ENCODE data around the gene TBC1D22B. TPM values are rescaled to one million over a fixed set of nuclear protein-coding genes. Genes with fewer than 3 reads are reported as not detected.
A peak's percentile ranks its signal among the peaks of the same experiment; 100 is the strongest.

The TBC1D22B gene
- total and polyA plus RNA-seq, 9 of the 15 experiments (the other 6 are each of a cell fraction or from before 2014, with no cell fraction given), result 4.8 to 24.2 (median 13.5) TPM

- TF ChIP-seq ZBTB34 (CRISPR knock-in tag; IDR thresholded peaks at IDR 0.05) (no peak; the same call in 1 of the 2 replicates), BDP1 (IDR thresholded peaks at IDR 0.05; ENCODE audit: insufficient read depth, insufficient read length) (no peak), CCNT2 (IDR thresholded peaks at IDR 0.05; ENCODE audit: borderline replicate concordance, extremely low read depth, insufficient read length, low read depth, low read length) (peak; percentile 99), ESRRA (IDR thresholded peaks at IDR 0.05; ENCODE audit: borderline replicate concordance, low read depth) (peak; percentile 97), HOXB6 (CRISPR knock-in tag; IDR thresholded peaks at IDR 0.05; ENCODE audit: borderline replicate concordance) (no peak), SMC3 (conservative IDR thresholded peaks at IDR 0.05; ENCODE audit: insufficient read depth, low read depth, low read length) (no peak), DLX4 (CRISPR knock-in tag; IDR thresholded peaks at IDR 0.05) (no peak), PCBP1 (IDR thresholded peaks at IDR 0.05; ENCODE audit: low read depth, low read length, poor library complexity, severe bottlenecking) (no peak), ETS2 (tag; IDR thresholded peaks at IDR 0.05; ENCODE audit: borderline replicate concordance, poor library complexity, severe bottlenecking) (no peak), ATF6 (CRISPR knock-in tag; IDR thresholded peaks at IDR 0.05) (no peak), ZNF449 (CRISPR knock-in tag; IDR thresholded peaks at IDR 0.05) (peak; percentile 95), ZNF324 (CRISPR knock-in tag; IDR thresholded peaks at IDR 0.05) (peak; percentile 66; the same call in 1 of the 2 replicates), TSC22D4 (tag; IDR thresholded peaks at IDR 0.05) (no peak), PPARD (CRISPR knock-in tag; IDR thresholded peaks at IDR 0.05) (no peak), ZNF3 (CRISPR knock-in tag; IDR thresholded peaks at IDR 0.05) (no peak), ZNF57 (CRISPR knock-in tag; IDR thresholded peaks at IDR 0.05) (no peak), EP400 (IDR thresholded peaks at IDR 0.05) (peak; percentile 70; the same call in 1 of the 2 replicates)
- TF ChIP-seq, protein P1, sequence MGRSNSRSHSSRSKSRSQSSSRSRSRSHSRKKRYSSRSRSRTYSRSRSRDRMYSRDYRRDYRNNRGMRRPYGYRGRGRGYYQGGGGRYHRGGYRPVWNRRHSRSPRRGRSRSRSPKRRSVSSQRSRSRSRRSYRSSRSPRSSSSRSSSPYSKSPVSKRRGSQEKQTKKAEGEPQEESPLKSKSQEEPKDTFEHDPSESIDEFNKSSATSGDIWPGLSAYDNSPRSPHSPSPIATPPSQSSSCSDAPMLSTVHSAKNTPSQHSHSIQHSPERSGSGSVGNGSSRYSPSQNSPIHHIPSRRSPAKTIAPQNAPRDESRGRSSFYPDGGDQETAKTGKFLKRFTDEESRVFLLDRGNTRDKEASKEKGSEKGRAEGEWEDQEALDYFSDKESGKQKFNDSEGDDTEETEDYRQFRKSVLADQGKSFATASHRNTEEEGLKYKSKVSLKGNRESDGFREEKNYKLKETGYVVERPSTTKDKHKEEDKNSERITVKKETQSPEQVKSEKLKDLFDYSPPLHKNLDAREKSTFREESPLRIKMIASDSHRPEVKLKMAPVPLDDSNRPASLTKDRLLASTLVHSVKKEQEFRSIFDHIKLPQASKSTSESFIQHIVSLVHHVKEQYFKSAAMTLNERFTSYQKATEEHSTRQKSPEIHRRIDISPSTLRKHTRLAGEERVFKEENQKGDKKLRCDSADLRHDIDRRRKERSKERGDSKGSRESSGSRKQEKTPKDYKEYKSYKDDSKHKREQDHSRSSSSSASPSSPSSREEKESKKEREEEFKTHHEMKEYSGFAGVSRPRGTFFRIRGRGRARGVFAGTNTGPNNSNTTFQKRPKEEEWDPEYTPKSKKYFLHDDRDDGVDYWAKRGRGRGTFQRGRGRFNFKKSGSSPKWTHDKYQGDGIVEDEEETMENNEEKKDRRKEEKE (IDR thresholded peaks at IDR 0.05; ENCODE audit: borderline replicate concordance in 1 of 2, control insufficient read depth in 1 of 2, low read depth in 2 of 2, low read length in 1 of 2), result no peak
Measured at GRCh38 chr6:37302086-37302686, 44.6 kb downstream of the TBC1D22B start (continued).
